DOHH2 (cell line): ENCODE measurements around the gene KCTD15.

Source experiments
- EZH2phosphoT487 ChIP-seq: fragments of 200-600 bp; sonication (generic); IDR thresholded peaks from 2 replicates; pipeline ENCODE4 v1.6.1; 2017; ENCODE audit warnings: borderline replicate concordance, mild to moderate bottlenecking, antibody characterized with exemption, low read length, moderate library complexity, mixed read lengths
- TF ChIP-seq, protein P1 (sequence below): fragments of 200-600 bp; sonication (generic); IDR thresholded peaks from one replicate; pipeline ENCODE4 v1.5.1; 2014; ENCODE audit warnings: antibody characterized with exemption, mild to moderate bottlenecking, low read depth, low read length; ENCODE audit not compliant: poor library complexity, severe bottlenecking

DNA sequence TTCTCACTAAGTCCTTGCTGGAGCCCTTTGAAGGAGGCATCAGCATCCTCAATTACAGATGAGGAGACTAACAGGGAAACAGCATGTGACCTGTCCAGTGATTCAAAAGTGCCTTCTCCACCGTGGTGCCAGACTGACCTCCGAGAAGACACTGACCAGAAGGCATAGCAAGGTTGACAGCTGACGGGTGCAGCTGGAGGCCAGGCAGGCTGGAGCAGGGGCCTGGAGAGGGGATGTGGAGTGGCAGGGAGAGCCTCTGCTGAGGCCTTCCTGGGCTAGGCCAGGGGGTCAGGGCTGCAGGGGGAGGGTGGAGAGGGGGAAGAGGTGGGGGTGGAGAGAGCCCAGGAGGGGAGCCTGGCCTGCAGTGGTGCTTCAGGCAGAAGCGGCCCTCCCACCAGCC lies 66.3 kb downstream of the KCTD15 start:
- TF ChIP-seq, protein P1, sequence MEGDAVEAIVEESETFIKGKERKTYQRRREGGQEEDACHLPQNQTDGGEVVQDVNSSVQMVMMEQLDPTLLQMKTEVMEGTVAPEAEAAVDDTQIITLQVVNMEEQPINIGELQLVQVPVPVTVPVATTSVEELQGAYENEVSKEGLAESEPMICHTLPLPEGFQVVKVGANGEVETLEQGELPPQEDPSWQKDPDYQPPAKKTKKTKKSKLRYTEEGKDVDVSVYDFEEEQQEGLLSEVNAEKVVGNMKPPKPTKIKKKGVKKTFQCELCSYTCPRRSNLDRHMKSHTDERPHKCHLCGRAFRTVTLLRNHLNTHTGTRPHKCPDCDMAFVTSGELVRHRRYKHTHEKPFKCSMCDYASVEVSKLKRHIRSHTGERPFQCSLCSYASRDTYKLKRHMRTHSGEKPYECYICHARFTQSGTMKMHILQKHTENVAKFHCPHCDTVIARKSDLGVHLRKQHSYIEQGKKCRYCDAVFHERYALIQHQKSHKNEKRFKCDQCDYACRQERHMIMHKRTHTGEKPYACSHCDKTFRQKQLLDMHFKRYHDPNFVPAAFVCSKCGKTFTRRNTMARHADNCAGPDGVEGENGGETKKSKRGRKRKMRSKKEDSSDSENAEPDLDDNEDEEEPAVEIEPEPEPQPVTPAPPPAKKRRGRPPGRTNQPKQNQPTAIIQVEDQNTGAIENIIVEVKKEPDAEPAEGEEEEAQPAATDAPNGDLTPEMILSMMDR = no peak
- no peak for TF ChIP-seq EZH2phosphoT487
